AG09309 (cell line): ENCODE results near the gene IGF2BP1.

Experiments used
- DNase-seq: peaks from one replicate; pipeline ENCODE4 v3.0.0-alpha.2; 2010; ENCODE audit warnings: low read depth
- H3K4me3 ChIP-seq: 2 replicates; pipeline ENCODE4 v1.5.1; 2011; ENCODE audit warnings: mild to moderate bottlenecking, low read depth, low read length, moderate library complexity; ENCODE audit not compliant: control insufficient read depth
- TF ChIP-seq, protein P1 (sequence below): IDR thresholded peaks from 2 replicates; pipeline ENCODE4 v1.5.1; 2011; ENCODE audit warnings: mild to moderate bottlenecking, low read depth, low read length, inconsistent platforms; ENCODE audit not compliant: insufficient read depth, control insufficient read depth; ENCODE audit errors: missing control alignments

The IGF2BP1 gene

DNA sequence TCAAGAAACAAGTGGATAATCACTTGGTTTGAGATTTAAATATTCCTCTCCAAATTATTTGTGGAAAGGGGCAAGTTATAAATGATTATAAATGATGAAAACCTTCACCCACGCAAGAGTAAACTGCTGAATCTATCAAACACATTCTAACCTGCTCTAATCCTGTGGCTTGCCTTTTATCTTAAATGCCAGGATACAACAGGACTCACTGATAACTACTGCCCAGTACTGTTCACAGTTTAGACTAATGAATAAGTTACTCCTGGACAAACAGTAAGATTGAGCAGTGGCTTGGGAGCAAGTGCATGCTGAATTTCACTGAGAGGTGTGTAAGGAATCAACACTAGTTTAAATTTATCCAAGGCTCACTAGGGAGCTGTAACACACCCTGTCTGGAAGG, 31.1 kb downstream of the IGF2BP1 start:
- TF ChIP-seq, protein P1, sequence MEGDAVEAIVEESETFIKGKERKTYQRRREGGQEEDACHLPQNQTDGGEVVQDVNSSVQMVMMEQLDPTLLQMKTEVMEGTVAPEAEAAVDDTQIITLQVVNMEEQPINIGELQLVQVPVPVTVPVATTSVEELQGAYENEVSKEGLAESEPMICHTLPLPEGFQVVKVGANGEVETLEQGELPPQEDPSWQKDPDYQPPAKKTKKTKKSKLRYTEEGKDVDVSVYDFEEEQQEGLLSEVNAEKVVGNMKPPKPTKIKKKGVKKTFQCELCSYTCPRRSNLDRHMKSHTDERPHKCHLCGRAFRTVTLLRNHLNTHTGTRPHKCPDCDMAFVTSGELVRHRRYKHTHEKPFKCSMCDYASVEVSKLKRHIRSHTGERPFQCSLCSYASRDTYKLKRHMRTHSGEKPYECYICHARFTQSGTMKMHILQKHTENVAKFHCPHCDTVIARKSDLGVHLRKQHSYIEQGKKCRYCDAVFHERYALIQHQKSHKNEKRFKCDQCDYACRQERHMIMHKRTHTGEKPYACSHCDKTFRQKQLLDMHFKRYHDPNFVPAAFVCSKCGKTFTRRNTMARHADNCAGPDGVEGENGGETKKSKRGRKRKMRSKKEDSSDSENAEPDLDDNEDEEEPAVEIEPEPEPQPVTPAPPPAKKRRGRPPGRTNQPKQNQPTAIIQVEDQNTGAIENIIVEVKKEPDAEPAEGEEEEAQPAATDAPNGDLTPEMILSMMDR: no peak
- DNase-seq: no peak
- no peak overlapping the region for H3K4me3 ChIP-seq

DNA sequence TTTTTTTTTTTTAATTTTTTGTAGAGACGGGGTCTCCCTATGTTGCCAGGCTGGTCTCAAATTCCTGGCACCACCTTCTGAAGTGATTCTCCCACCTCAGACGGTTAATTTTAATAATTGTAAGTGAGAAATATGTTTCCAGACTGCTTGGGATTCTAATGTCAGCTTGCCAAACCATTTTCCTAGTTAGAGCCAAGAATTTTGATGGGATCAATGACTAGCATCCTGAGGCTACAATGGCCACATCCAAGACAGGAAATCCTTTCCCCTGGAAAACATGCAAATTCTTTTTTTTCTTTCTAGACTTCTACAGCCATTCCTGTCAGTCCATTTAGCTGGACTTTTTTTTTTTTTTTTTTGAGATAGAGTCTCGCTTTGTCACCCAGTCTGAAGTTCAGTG, 32.6 kb downstream of the IGF2BP1 start:
- TF ChIP-seq, protein P1: no peak
- no peak for DNase-seq

DNA sequence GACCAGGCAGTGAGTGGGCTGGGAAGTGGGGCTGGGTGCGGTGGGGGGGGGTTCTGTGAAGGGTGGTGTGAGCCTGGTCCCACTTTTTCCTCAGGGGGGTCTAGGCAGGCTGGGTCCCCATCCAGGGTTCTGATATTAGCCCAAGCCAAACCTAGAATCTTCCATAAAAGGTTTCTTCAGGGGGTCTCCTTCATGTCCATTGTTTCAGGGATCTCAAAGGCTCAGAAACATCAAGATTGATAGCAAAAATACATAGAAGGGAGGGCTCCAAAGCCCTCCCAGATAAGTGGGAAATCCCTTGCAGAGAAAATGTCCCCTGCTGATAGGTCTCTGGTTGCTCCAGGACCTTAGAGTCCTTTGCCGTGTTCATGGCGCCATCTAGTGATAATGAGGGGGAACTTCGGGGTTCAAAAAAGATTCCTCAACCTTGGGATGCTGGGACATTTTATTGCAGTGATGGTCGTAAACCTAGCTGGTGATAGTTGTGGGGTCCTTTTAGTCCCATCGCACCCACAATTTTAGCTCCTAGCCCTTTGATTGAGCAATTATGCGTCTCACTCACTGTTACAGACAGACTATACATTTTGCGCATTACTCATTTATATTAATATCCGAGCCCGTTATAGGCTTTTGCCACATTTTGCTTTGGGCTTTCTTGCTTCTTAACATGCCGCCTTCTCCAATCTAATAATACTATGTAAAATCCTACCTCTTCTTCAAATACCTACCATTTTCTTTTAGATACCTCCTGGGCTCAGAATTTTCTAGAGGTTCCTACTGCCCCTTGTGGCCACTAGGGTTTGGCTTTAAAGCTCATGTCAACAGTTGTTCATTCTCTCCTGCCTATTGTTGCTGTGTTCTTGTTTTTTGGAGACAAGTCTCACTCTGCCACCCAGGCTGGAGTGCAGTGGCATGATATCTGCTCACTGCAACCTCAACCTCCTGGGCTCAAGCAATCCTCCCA, 35.1 kb downstream of the IGF2BP1 start:
- H3K4me3 ChIP-seq: no peak overlapping the region
- TF ChIP-seq, protein P1: peak; percentile 85
- DNase-seq: peak; percentile 39

More for the DNA sequence above, 32.6 kb downstream of the IGF2BP1 start:
- no peak overlapping the region for H3K4me3 ChIP-seq

DNA sequence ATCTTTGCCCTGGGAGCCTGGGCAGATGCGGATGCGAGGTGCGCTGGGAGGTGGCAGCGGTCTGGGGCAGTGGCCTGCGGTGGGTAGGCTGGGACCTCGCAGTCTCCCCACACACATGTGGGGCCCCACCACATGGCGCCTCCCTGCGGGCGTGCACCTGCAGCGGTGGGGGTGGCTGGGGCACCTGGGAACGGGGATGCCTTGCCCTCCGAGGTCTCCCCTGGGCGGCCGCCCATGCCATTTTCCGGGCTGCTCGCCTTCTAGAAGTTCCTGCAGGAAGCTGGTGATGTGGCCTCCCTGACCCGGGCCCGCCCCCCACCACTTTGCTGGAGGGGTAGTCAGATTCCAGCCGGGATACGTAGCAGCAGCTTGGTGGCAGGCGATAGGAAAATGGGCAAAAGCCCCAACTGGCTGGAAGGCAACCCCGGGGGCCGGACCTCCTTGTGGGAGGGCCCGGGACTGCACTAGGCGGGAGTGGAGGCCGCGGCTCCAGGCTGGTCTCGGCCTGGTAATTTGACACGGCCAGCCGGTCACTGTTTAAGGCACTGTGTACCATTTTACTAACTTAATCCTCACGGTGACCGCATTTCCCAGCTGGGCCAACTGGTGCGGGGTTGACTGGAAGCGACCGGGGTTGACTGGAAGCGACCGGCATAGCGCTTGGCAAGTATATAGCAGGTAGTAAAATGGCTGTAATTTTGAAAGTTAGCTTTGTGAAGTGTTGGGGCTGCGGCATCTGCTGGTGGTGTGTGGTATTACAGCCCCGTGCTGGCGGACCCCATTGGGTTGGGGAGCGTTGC, 38.5 kb downstream of the IGF2BP1 start:
- H3K4me3 ChIP-seq: peak overlapping the region; percentile 36
- TF ChIP-seq, protein P1: peak; percentile 84
- no peak for DNase-seq

DNA sequence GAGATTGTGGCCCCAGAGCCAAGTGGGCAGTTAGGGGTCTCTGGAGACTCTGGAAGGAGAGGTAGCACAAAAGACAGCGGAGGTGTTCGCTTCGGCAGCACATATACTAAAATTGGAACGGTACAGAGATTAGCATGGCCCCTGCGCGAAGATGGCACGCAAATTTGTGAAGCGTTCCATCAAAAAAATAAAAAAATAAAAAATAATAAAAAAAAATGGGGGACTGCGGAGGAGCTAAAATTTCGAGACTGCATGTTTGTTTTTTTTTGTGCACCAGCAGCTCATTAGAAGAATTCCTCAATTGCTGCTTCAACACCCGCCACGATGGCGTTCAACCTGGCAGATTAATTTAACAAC, 39.1 kb downstream of the IGF2BP1 start:
- TF ChIP-seq, protein P1: no peak
- no peak overlapping the region for H3K4me3 ChIP-seq

DNA sequence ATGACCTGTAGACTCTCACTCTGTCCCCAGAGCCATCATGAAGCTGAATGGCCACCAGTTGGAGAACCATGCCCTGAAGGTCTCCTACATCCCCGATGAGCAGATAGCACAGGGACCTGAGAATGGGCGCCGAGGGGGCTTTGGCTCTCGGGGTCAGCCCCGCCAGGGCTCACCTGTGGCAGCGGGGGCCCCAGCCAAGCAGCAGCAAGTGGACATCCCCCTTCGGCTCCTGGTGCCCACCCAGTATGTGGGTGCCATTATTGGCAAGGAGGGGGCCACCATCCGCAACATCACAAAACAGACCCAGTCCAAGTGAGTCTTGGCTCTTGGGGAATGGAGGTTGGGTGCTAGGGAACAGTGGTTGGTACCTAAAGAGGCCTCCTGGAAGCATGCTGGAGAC, 41.0 kb downstream of the IGF2BP1 start:
- no peak overlapping the region for H3K4me3 ChIP-seq
- DNase-seq: no peak
- TF ChIP-seq, protein P1: no peak

More for the DNA sequence above, 39.1 kb downstream of the IGF2BP1 start:
- DNase-seq: no peak
